Dermis microvascular lymphatic vessel endothelial cell (primary cell): Measurements from ENCODE around the gene CACNB4. TPM values are rescaled to one million over a fixed set of nuclear protein-coding genes. Genes with fewer than 3 reads are reported as not detected.
A peak's percentile ranks its signal among the peaks of the same experiment; 100 is the strongest.
"Not testable (repeated sequence)": the region's sequence is repeated elsewhere in the genome, so short reads cannot be mapped to it uniquely, and the experiment has no call there.

Source experiments
- DNase-seq, 2 donors: peaks; one replicate each; pipeline versions ENCODE4 v3.0.0 to v3.0.0-alpha.2; 2010; ENCODE audit warnings: low read depth in 2 of 2
- total RNA-seq: library from RNA; depleted of rRNA; stranded (reverse); fragments of >200 nt; gene quantifications from 2 replicates; pipeline ENCODE4 v1.2.1, GENCODE V29; 2014

Gene CACNB4
- under 0.01 and 0.25 TPM in 2 replicates for total RNA-seq

DNA sequence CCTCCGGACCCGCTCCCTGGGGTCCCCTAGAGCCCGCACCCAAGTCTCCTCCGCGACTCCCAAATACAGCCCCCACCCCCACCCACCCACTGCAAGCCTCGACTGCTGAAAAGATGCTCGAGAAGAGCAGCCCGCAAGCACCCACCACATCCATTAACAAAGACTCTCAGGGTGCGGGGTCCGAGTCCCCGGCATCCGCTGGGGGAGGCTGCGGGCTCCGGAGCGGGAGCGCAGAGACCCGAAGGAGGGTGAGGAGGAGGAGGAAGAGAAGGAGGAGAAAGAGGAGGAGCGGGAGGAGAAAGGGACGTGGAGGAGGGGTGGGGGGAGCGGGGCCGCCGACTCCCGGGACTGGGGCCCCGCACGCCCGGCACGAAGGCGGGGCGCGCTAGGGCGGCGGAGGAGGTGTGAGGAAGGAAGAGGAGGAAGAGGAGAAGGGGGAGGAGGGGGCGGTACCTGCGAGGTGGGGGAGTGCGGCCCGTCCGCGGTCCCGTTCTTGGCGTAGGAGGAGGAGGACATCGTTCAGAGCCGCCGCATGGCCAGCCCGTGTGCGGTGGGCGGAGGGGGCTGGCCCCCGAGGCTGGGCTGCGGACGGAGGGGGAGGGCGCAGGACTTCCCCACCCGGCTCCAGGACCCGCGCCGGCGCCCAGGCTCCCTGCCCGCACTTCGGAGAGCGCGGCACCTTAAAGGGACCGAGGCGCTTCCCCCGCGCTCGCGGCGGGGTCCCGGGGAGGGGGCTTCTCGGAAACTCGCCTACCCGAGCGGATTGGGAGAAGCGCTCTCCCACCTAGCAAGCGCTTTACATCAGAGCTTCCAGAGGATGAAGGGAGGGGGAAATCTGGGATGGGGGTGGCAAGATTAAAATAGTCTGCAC is at the start of gene CACNB4:
Gene CACNB4, minus strand, starts transcription at position 549 of the 871 bp plus-strand sequence.
- DNase-seq: peak in 1 of 2 donors; percentile 2

DNA sequence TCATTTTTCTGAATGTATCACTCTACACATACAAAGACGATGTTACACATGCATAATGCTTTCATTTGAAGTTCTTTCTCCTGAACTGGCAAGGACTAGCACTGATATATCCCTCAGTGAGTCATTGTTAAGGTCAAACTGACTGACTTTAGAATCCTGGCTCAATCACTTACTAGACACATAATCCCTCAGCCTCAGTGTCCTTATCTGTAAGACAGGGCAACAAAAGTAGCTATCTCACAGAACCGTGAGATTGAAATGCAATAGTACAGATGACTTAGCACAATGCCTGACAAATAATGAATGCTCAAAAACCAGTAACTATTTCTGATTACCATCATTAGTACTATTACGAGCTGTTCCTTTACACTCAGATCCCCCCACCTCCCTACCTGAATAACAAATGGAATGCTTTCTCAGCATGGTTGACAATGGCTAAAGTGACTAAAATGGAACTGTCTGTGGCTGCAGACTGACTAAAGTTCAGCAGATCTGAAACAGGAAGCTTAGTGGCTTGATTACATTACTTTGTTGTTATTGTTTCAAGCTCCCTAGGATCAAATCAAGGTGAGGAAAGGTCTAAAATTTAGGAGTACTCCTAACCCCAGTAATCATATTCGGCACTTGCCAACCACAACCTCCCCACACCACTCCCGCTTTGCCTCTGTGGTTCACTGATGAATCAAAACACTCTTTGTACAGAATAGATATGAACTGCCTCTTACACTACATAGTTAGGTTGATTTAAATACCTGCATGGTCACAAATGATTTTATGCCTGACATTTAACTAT is 35.8 kb upstream of the CACNB4 start:
- peak in 1 of 2 donors; percentile 12 for DNase-seq

DNA sequence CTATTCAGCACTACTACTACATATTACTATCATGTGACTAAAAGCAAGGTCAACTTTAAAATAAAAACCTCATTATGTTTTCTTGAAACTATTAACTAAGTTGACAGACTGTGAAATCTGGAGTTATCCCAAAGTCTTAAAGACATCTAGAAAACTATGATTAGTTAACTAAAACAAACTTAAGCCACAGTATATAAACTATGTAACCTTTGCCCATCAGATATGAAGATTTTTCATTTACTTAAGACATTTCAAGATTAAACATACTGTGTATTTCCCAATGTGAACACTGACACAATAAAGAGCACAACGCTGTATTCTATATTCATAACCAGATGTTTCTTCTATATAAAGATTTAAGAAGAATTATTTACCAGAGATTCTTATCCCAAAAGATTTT is 33.5 kb upstream of the CACNB4 start:
- DNase-seq: no peak

DNA sequence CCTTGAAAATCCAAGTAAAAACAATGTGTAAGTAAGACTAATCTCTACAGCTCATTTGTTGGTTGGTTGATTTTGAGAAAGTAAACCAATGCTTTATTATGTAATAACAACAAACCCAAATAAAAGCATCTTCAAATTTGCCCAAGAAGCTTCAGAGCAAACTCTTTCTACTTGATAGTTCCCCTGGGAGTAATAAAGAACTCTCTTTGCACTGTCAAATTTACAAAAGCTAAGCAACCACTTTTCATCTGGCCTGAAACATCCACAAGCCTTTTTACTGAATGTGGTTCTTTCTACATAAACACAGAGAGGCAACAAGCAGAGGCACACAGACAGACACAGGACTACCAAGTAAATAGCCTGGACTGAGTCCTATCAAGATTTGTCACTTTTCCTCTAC is 28.8 kb upstream of the CACNB4 start:
- DNase-seq: no peak

DNA sequence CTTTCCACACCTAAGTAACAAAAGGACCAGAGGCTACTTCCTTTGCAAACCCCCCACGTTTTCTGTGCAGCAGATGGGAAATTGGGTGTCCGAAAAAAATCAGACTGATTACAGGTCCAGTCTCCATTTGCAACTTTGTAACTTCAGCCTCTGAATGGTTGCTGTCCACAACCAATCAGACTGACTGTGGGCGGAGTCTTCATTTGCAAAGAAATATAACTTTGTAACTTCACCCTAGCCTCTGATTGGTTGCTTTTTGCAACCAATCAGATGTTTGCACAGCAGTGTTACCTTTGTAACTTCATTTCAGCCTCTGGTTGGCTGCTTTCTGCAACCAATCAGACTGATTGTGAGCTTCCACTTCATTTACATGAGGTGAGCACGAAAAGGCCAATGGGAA is 27.8 kb upstream of the CACNB4 start:
- DNase-seq: no peak

DNA sequence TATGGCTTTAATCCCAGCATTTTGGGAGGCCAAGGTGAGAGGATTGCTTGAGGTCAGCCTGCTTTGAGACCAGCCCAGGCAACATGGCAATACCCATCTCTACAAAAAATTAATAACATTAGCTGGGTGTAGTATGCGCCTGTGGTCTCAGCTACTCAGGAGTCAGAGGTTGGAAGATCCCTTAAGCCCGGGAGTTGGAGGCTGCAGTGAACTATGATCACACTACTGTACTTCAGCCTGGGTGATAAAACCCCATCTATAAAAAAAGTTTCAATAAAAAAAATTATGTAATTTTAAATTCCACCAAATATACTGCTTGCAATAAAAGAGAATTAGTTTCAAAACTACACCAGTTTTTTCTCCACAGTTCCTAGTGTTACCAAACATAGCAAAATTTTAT is 23.3 kb upstream of the CACNB4 start:
- no peak for DNase-seq

DNA sequence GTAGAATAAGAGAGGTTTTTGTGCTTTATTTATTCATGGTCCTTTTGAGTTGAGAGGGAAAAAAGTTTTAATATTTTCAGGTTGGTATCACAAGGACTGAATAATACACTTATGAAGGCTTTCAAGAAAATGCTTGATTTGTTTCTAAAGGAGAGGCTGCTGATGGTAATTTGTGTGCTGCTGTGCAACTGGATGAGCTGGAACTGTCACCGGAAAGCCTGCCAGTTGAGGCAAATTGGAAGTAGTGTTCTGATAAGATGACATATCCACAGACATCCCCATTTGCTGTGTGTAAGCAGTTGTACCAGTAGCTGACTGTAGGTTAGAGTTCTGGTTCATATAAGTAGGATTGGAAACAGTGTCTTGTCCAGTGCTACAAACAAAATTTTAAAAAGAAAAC is 21.6 kb upstream of the CACNB4 start:
- no peak for DNase-seq

DNA sequence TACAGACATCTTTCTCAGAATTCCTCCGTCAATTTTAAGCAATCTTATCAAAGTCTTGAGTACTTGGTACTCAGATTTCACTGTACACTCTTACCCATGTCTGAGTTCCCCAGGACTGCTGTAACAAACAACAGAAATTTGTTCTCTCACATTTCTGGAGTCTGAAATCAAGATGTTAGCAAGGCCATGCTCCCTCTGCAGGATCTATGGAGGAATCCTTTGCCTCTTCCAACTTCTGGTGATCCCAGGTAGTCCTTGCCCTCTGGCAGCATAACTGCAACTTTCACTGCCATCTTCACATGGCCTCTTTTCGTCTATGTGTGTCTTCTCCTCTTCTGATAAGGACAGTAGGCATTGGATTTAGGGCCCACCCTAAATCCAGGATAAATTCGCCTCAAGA is 17.1 kb upstream of the CACNB4 start:
- DNase-seq: no peak

DNA sequence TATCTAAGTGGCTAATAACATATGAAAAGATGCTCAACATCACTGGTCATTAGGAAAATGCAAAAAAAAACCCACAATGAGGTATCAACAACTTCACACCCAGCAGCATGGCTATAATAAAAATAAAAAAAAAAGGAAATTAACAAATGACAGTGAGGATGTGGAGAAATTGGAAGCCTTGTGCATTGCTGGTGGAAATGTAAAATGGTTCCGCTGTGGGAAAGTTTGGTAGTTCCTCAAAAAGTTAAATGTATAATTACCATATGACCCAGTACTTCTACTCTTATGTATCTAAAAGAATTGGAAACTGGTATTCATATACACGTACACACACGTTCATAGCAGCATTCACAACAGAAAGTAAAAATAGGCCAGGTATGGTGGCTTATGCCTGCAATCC is 15.5 kb upstream of the CACNB4 start:
- no peak for DNase-seq

DNA sequence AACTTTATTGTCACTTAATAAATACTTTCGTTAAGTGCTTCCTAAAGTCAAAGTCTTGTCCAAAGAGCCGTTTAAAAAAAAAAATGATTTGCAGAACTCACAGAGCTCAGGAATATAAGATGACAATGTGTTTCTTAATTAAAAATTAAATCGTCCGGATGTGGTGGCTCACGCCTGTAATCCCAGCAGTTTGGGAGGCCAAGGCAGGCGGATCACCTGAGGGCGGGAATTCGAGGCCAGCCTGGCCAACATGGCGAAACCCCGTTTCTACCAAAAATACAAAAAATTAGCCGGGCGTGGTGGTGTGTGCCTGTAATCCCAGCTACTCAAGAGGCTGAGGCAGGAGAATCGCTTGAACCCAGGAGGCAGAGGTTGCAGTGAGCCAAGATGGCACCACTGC is 8.3 kb upstream of the CACNB4 start:
- DNase-seq: not testable (repeated sequence)

DNA sequence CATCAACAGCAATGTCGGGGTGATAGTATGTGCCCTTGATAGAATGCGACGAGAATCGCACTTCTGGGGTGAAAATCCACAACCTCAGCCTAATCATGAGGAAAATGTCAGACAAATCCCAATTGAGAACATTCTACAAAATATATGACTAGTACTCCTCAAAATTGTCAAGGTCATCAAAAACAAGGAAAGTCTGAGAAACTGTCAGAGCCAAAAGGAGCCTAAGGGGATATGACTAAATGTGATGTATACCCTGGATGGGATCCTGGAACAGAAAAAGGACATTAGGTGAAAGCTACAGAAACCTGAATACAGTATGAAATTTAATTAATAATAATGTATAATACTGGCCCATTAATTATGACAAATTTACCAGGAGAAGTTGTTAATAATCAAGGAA is 7.6 kb upstream of the CACNB4 start:
- no peak for DNase-seq

DNA sequence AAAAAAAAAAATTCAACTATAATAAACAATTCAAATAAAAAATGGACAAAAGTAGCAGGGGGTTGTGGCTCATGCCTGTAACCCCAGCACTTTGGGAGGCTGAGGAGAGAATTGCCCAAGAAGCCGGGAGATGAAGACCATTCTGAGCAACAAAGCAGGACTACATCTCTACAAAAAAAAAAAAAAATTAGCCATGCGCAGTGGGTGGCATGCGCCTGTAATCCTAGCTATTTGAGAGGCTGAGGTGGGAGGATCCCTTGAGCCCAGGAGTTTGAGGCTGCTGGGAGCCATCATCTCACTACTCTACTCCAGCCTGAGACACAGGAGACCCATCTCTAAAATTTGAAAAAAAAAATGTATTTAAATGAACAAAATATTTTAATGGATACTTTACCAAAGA is 4.4 kb upstream of the CACNB4 start:
- DNase-seq: no peak

DNA sequence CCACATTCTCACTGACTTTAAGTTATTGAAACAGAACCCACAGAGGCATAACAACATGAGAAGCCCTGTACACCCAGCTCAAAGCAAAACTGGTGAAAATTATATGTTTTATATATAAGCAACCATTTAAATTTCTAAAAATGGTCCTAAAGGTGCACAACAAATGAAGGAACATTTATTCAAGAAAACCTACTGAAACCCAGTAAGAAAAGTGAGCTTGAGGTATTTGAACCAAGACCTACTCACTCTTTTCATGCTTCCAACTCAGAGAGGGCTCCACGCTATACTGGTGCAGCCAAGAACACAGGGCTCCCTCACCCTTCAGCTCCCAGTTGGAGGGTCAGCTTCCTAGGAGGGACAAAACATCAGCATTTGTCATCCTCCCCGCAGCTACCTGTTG is 2.1 kb upstream of the CACNB4 start:
- DNase-seq: no peak

DNA sequence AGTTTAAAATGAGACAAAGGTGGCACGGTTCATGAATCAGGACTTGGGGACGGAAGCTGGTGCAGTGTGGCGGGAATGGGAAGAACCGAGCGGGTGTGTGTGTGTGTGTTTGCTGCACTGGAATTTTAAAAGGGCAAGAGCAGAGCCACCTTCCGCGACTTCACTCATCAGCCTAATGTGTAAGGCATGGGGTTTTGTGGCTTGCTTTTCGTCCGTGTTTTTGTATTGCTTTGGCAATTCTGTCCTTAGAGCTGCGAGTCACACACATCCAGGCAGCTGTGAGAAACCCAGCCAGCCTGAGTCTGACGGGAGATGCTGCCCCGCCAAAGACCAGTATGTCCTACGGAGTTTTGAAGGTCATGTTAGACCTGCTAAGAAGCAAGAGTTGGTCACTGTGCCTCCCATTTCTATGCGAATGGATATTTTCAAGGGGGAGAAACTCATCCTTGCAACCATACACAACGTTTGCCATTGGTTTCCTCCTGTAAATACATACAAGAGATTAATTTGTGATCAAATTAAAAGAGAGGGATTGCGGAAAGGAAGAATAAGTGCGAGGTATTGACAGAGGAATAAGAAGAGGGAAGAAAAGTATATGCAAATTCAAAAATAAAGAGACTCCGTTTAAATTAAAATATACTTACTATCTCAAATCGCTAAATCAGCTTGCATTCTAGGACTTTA is 665 bp upstream of the CACNB4 start:
- DNase-seq: no peak

DNA sequence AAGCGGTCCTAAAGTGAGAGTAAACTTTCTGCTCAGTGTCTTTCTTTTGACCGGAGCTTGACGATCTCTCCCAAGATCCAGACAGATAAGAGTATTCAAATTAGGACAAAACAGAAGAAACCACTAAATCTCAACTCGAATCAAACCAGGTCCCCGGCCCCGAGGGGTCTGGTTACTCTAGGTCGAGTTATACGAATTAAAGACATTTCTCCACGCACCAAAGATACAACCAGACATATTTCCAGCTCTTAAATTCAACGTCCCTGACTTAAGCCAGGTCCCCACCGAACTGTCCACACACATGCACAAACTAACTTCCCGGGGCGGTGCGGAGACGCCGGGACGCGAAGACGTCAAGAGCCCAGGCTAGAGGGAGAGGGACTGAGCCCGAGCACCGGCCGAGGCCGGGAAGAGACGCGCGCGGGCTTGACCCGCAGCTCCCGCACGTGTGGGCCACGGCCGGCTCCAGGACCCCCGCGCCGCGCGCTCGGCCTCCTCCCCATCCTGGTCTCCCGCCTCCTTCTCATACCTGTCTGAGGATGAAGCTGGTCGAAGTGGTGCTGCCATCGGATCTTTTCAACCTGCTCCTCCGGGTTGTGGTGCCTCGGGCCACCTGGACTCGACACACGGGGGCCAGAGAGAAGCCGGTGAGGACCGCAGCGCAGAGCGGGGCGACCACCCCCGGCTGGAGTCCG is 896 bp downstream of the CACNB4 start:
- peak in 1 of 2 donors; percentile 10 for DNase-seq

DNA sequence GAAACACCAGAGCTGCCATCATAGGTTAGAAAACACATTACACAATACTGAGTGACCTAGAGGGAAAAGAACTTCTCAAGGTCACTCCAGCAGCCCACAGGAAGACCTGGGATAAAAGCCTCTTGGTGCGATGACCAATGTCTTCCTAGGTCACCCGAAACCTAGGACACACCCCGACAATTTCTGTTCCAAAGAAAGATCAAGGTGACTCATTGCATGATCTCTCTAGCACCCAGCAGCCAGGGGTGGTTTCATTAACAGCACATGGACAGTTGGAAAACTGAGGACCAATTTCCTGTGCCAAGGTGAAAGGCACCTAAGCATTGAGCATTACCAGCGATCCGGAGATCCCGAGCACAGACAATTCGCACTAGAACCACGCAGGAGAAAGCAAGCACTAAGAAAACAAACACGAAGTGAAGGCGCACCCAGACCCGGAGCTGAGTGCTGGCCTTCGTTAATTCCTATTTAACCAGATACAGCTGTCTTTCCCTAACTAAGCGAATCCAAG is 1.5 kb downstream of the CACNB4 start:
- DNase-seq: no peak

DNA sequence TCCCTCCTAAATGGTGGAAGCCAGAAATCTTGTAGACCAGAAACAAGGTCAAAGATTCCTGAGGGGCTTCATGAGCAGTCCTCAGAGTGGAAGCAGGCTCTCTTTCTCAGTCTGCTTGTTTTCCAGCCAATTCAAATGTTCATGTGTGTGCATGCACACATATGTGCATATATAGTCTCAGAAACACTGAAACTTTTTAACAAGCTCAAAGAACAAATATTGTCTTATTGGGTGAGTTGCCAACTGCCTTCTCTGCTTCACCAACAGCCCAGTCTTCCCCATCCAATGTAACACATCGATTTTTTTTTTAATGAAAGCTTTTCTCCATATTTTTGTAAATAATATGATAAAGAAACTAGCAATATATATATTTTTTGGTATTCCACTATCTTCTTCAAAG is 3.7 kb downstream of the CACNB4 start:
- DNase-seq: no peak

DNA sequence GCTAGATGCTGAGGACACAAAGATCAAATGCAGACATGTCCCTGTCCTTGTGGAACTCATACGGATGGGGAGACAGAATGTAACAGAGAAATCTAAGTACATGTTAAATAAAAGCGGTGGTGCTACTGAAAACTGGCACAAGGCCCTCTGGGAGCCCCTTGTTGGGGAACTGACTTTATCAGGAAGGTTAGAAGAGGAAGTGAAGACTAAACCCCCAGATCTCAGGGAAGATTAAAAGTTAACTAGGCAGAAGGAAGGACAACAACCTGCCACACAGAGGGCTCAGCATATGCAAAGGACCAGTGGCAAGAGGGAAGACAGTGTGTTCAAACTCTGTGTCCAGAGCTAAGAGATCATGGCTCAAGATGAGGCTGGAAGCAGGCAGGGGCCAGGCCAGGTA is 4.8 kb downstream of the CACNB4 start:
- DNase-seq: no peak

DNA sequence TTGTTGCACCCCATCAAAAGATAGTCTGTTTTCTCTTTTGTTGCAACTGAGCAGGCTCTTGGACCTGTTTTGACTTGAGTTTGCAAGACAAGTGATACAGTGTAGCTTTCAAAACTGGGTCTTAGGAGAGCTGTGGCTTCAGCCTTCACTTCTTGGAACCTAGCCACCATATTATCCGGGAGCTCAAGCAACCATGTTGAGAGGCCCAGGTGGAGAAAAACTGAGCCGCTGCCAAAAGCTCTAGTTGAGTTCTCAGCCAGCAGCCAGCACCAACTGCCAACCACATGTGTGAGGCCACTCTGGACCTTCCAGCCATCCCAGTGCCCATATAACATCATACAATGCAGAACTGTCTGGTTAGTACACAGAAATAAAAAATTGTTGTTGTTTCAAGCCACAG is 5.4 kb downstream of the CACNB4 start:
- DNase-seq: no peak

DNA sequence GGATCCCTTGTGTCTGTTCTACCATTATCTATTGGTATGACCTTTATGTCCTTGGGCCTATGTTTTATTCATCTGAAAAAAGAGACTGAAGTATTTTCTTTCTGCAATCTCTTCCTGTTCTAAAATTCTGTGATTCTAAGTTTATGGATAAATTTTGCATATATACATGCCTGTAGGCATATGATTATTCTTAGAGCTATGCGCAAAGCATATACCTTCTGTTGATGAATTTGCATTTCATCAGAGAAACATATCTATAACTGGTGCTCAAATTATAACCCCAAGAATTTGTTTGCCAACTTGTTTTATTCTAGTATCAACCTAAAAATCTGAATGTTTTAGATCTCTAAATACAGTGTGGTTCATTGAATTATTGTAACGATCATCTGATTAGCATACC is 6.7 kb downstream of the CACNB4 start:
- no peak for DNase-seq

DNA sequence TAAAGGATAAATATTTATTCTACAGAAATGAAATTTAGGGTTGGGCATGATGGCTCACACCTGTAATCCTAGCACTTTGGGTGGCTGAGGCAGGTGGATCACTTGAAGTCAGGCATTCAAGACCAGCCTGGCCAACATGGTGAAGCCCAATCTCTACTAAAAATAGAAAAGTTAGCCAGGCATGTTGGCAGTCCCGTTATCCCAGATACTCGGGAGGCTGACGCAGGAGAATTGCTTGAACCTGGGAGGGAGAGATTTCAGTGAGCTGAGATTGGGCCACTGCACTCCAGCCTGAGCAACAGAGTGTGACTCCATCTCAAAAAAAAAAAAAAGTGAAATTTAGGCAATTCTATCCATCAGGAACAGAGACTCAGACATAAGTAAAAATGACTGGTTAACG is 8.1 kb downstream of the CACNB4 start:
- not testable (repeated sequence) for DNase-seq
